DND-41 (cell line): ENCODE measurements around the gene FBXL13.
"Not testable (repeated sequence)": the region's sequence is repeated elsewhere in the genome, so short reads cannot be mapped to it uniquely, and the experiment has no call there.

Experiments
- ATAC-seq: fragments of 200-7000 bp; cut with Tn5 transposase; 3 replicates; pipeline ENCODE4 v1.9.1; 2021; ENCODE audit warnings: low read depth; ENCODE audit not compliant: insufficient read depth
- DNase-seq: peaks from one replicate; pipeline ENCODE4 v3.0.0-alpha.2; 2020
- H2AFZ ChIP-seq: 2 replicates; pipeline ENCODE4 v1.6.0; 2012; ENCODE audit warnings: low read depth, low read length
- H3K27ac ChIP-seq: 2 replicates; pipeline ENCODE4 v1.5.1; 2012; ENCODE audit warnings: low read length, inconsistent platforms
- H3K27me3 ChIP-seq: fragments of 200-600 bp; sonication (generic); 2 replicates; pipeline ENCODE4 v1.6.0; 2012; ENCODE audit warnings: low read length, mild to moderate bottlenecking, inconsistent platforms; ENCODE audit not compliant: insufficient read depth, poor library complexity
- H3K36me3 ChIP-seq: 2 replicates; pipeline ENCODE4 v1.5.1; 2012; ENCODE audit warnings: low read length, inconsistent platforms; ENCODE audit not compliant: insufficient read depth
- H3K4me1 ChIP-seq: 2 replicates; pipeline ENCODE4 v1.5.1; 2012; ENCODE audit warnings: mild to moderate bottlenecking, low read length; ENCODE audit not compliant: insufficient read depth
- H3K4me2 ChIP-seq: 2 replicates; pipeline ENCODE4 v1.6.0; 2012; ENCODE audit warnings: mild to moderate bottlenecking, moderate library complexity, low read length, inconsistent platforms; ENCODE audit not compliant: insufficient read depth
- H3K4me3 ChIP-seq, 2 experiments: fragments of 200-600 bp in 1 of 2; shearing (Covaris generic) in 1 of 2; 2 replicates each; pipeline ENCODE4 v1.5.1; 2012 to 2016; ENCODE audit warnings: inconsistent platforms in 2 of 2, low read length in 2 of 2, mild to moderate bottlenecking in 2 of 2, low read depth in 1 of 2, moderate library complexity in 1 of 2
- H3K79me2 ChIP-seq: 2 replicates; pipeline ENCODE4 v1.6.0; 2012; ENCODE audit warnings: low read length, inconsistent platforms; ENCODE audit not compliant: insufficient read depth
- H3K9ac ChIP-seq: 2 replicates; pipeline ENCODE4 v1.6.0; 2012; ENCODE audit warnings: low read depth, mild to moderate bottlenecking, inconsistent platforms, low read length, moderate library complexity
- H3K9me3 ChIP-seq: 2 replicates; pipeline ENCODE4 v1.5.1; 2012; ENCODE audit warnings: low read length, moderate library complexity, mild to moderate bottlenecking, inconsistent platforms; ENCODE audit not compliant: insufficient read depth, severe bottlenecking
- H4K20me1 ChIP-seq: 2 replicates; pipeline ENCODE4 v1.6.0; 2012; ENCODE audit warnings: low read length; ENCODE audit not compliant: insufficient read depth
- CTCF ChIP-seq: IDR thresholded peaks from 2 replicates; pipeline ENCODE4 v1.5.1; 2012; ENCODE audit warnings: borderline replicate concordance, low read length, moderate library complexity, mild to moderate bottlenecking; ENCODE audit not compliant: poor library complexity, severe bottlenecking; ENCODE audit errors: extremely low read depth
- EZH2 ChIP-seq: IDR thresholded peaks from 3 replicates; pipeline ENCODE4 v1.6.1; 2012; ENCODE audit warnings: borderline replicate concordance, low read depth, mild to moderate bottlenecking, moderate library complexity, low read length, inconsistent platforms; ENCODE audit not compliant: severe bottlenecking

Gene FBXL13

GRCh38 chr7:102902052-102902451 lies 172.5 kb downstream of the FBXL13 start:
- not testable (repeated sequence) for H3K4me3 ChIP-seq, H3K4me1 ChIP-seq, H3K36me3 ChIP-seq, ATAC-seq, H4K20me1 ChIP-seq, H3K27ac ChIP-seq, H3K9ac ChIP-seq, H2AFZ ChIP-seq, H3K79me2 ChIP-seq, H3K27me3 ChIP-seq, H3K9me3 ChIP-seq, DNase-seq, H3K4me2 ChIP-seq

GRCh38 chr7:102898532-102898859 lies 176.1 kb downstream of the FBXL13 start:
- Histone ChIP-seq H3K27ac (no peak overlapping the region), H3K9ac (no peak overlapping the region), H3K36me3 (no peaks in the 10 kb centered on the region), H4K20me1 (no peaks in the 10 kb centered on the region), H3K27me3 (peaks cover 4% of the 10 kb centered on the region), H3K9me3 (no peaks in the 10 kb centered on the region), H3K79me2 (no peaks in the 10 kb centered on the region), H2AFZ (no peak overlapping the region), H3K4me2 (no peak overlapping the region), H3K4me1 (no peaks in the 10 kb centered on the region), H3K4me3 (no peak overlapping the region)
- DNase-seq (no peak), ATAC-seq (no peak)
- TF ChIP-seq CTCF = no peak
- no peak for TF ChIP-seq EZH2

- Histone ChIP-seq H3K79me2 (no peaks in the 10 kb centered on the region), H4K20me1 (no peaks in the 10 kb centered on the region), H2AFZ (no peak overlapping the region), H3K36me3 (no peaks in the 10 kb centered on the region), H3K4me3 (no peak overlapping the region), H3K4me2 (no peak overlapping the region), H3K9ac (no peak overlapping the region), H3K27me3 (peaks cover 4% of the 10 kb centered on the region), H3K9me3 (no peaks in the 10 kb centered on the region), H3K27ac (no peak overlapping the region), H3K4me1 (no peaks in the 10 kb centered on the region)
- ATAC-seq (no peak), DNase-seq (no peak)
- TF ChIP-seq EZH2 (no peak), CTCF (no peak)
These were observed 176.6 kb downstream of the FBXL13 start for GRCh38 chr7:102897856-102898531.

GRCh38 chr7:102897211-102897631 lies 177.4 kb downstream of the FBXL13 start:
- H3K4me2 ChIP-seq = no peak overlapping the region
- H3K27me3 ChIP-seq = peaks cover 4% of the 10 kb centered on the region
- H3K27ac ChIP-seq = no peak overlapping the region
- no peaks in the 10 kb centered on the region for H3K4me1 ChIP-seq
- no peak for DNase-seq
- no peaks in the 10 kb centered on the region for H4K20me1 ChIP-seq
- H3K79me2 ChIP-seq = no peaks in the 10 kb centered on the region
- no peak overlapping the region for H3K9ac ChIP-seq
- no peak overlapping the region for H3K4me3 ChIP-seq
- H3K36me3 ChIP-seq = no peaks in the 10 kb centered on the region
- TF ChIP-seq CTCF (no peak), EZH2 (no peak)
- no peaks in the 10 kb centered on the region for H3K9me3 ChIP-seq
- no peak for ATAC-seq
- no peak overlapping the region for H2AFZ ChIP-seq
